Measurements from ENCODE around the gene GNLY. TPM values are rescaled to one million over a fixed set of nuclear protein-coding genes. Genes with fewer than 3 reads are reported as not detected.

GNLY gene
- total and polyA plus RNA-seq, 9 of the 15 experiments (the other 6 are each of a cell fraction or from before 2014, with no cell fraction given), result not detected

GRCh38 chr2:85678794-85679672 lies 15.1 kb upstream of the GNLY start (continued):
- TF ChIP-seq REST (IDR thresholded peaks at IDR 0.05; ENCODE audit: borderline replicate concordance), result peak; percentile 63; the same call in 1 of the 2 replicates
- TF ChIP-seq REST (CRISPR knock-in tag; IDR thresholded peaks at IDR 0.05; ENCODE audit: low read depth), result no peak
- TF ChIP-seq NR1H2 (CRISPR knock-in tag; IDR thresholded peaks at IDR 0.05), result 0 out of 2 replicates have a peak, but pooled peaks have one; percentile 81
- TF ChIP-seq JUND (IDR thresholded peaks at IDR 0.05; ENCODE audit: borderline replicate concordance, low read depth, low read length), result peak; percentile 33; the same call in 1 of the 2 replicates
- TF ChIP-seq JUND (tag; IDR thresholded peaks at IDR 0.05; ENCODE audit: borderline replicate concordance, low read depth, low read length), result no peak
- TF ChIP-seq SMC3 (conservative IDR thresholded peaks at IDR 0.05; ENCODE audit: insufficient read depth, low read depth, low read length), result peak; percentile 78
- peak; percentile 84 for TF ChIP-seq NFIC (IDR thresholded peaks at IDR 0.05)
- TF ChIP-seq ZEB2 (IDR thresholded peaks at IDR 0.05), result peak; percentile 49; the same call in 1 of the 2 replicates
- TF ChIP-seq DACH1 (IDR thresholded peaks at IDR 0.05; ENCODE audit: partially characterized antibody), result peak; percentile 11
- peak; percentile 72 to 85 for TF ChIP-seq RAD21 (CRISPR knock-in tag; conservative IDR thresholded peaks at IDR 0.05 in 1 of 2, IDR thresholded peaks at IDR 0.05 in 1 of 2)
- TF ChIP-seq CBFB (CRISPR knock-in tag; IDR thresholded peaks at IDR 0.05), result peak; percentile 73; the same call in 1 of the 2 replicates
- no peak for TF ChIP-seq STAT6 (CRISPR knock-in tag; IDR thresholded peaks at IDR 0.05)
- TF ChIP-seq ZNF384 (IDR thresholded peaks at IDR 0.05; ENCODE audit: low read depth, low read length), result 0 out of 2 replicates have a peak, but pooled peaks have one; percentile 33
- peak in 1 of 2 experiments; percentile 39; a peak in 1 of 4 replicates for TF ChIP-seq RCOR1 (IDR thresholded peaks at IDR 0.05; ENCODE audit: borderline replicate concordance in 1 of 2, low read depth in 2 of 2, low read length in 2 of 2)
